IgD-negative memory B cell (primary cell): ENCODE results near the gene HABP4. TPM values are rescaled to one million over a fixed set of nuclear protein-coding genes. Genes with fewer than 3 reads are reported as not detected.

Experiments used
- H3K27ac Mint-ChIP-seq, 3 donors: one replicate each; pipeline ENCODE4 v1.8.0; 2020 to 2022; ENCODE audit warnings: mild to moderate bottlenecking in 3 of 3, mixed read lengths in 3 of 3, moderate library complexity in 1 of 3
- H3K27me3 Mint-ChIP-seq: one replicate; pipeline ENCODE4 v1.8.0; 2021; ENCODE audit warnings: mixed read lengths
- H3K36me3 Mint-ChIP-seq: one replicate; pipeline ENCODE4 v1.8.0; 2020; ENCODE audit warnings: mild to moderate bottlenecking, mixed read lengths
- H3K4me1 Mint-ChIP-seq, 3 donors: one replicate each; pipeline ENCODE4 v1.8.0; 2020 to 2022; ENCODE audit warnings: mixed read lengths in 3 of 3, mild to moderate bottlenecking in 1 of 3
- H3K4me3 Mint-ChIP-seq, 4 donors: one replicate each; pipeline ENCODE4 v1.8.0; 2020 to 2022; ENCODE audit warnings: mild to moderate bottlenecking in 4 of 4, mixed read lengths in 4 of 4, moderate library complexity in 3 of 4
- H3K9me3 Mint-ChIP-seq, 3 donors: one replicate each; pipeline ENCODE4 v1.8.0; 2020 to 2021; ENCODE audit warnings: mixed read lengths in 3 of 3, mild to moderate bottlenecking in 1 of 3
- polyA plus RNA-seq: library from polyadenylated mRNA; unstranded; fragments of 300-500 nt; fragmentation: Illumina TruSeq; gene quantifications from one replicate; pipeline ENCODE4 v1.2.3, GENCODE V29; 2021

The HABP4 gene
- polyA plus RNA-seq, 1 donor from 2014 or later = 7.4 TPM

DNA sequence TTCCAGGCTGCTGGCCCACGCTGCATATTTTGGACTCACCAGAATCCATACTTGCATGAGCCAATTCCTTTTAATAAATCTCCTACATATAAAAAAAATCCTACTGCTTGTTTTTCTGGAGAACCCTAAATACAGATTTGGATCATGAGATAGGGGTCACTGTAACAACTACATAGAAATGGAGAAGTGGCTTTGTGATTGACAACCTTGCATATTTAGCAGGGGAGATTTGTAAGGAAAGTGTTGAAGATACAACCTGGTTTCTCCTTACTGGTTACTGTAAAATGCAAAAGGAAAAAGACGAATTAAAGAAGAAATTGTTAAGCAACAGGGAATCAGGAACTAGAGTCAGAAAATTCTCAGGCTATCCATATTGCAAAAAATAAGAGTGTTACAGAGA lies 74.8 kb downstream of the HABP4 start:
- H3K27me3 Mint-ChIP-seq = no peaks in the 10 kb centered on the region
- no peak overlapping the region for H3K27ac Mint-ChIP-seq
- peaks cover 18% of the 10 kb centered on the region for H3K36me3 Mint-ChIP-seq
- no peak overlapping the region for H3K4me3 Mint-ChIP-seq
- H3K9me3 Mint-ChIP-seq = peaks cover 0 to 1% (median 0%) of the 10 kb centered on the region in 3 donors
- H3K4me1 Mint-ChIP-seq = no peaks in the 10 kb centered on the region

DNA sequence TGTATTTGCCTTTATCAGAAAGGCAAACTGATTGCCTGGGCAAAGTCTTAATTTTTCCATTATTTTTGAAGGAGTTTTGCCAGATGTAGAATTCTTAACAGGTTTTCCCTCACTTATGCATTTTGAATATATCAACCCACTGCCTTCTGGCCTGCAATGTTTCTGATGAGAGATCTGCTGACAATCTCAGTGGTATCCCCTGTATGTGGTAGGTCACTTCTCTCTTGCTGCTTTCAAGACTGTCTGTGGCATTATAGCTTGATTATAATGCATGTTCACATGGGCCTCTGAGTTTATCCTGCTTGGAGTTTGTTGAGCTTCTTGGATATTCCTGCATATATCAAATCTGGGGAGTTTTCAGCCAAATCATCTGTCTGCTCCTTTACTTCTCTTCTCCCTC lies 82.2 kb downstream of the HABP4 start:
- H3K27ac Mint-ChIP-seq = no peak overlapping the region
- H3K9me3 Mint-ChIP-seq = peaks cover 0 to 4% (median 4%) of the 10 kb centered on the region in 3 donors
- H3K27me3 Mint-ChIP-seq = peaks cover 2% of the 10 kb centered on the region
- H3K4me3 Mint-ChIP-seq = no peak overlapping the region
- H3K36me3 Mint-ChIP-seq = peaks cover 19% of the 10 kb centered on the region
- H3K4me1 Mint-ChIP-seq = peaks cover 0 to 2% (median 0%) of the 10 kb centered on the region in 3 donors

DNA sequence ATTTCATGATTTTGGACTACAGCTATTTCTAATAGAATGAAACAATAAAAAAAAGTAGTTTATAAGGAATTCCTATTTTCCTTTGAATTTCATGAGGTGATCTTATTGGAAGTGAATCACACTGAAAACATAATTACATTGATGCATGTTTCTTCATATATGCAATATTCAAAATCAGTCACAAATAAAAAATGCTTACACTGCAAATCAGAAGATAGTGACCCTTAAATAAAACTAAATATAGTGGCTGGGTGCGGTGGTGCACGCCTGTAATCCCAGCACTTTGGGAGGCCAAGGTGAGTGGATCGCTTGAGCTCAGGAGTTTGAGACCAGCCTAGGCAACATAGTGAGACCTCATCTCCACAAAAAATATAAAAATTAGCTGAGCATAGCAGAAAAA lies 90.1 kb downstream of the HABP4 start:
- no peaks in the 10 kb centered on the region for H3K4me1 Mint-ChIP-seq
- peaks cover 3% of the 10 kb centered on the region for H3K36me3 Mint-ChIP-seq
- H3K9me3 Mint-ChIP-seq = no peaks in the 10 kb centered on the region
- peaks cover 2% of the 10 kb centered on the region for H3K27me3 Mint-ChIP-seq
- H3K4me3 Mint-ChIP-seq = no peak overlapping the region
- H3K27ac Mint-ChIP-seq = no peak overlapping the region

Other genes with a start within 250 kb of the HABP4 start
- not detected for gene HSD17B3, start 148.0 kb upstream of the HABP4 start, polyA plus RNA-seq
- 11.0 TPM for gene SLC35D2, start 66.5 kb upstream of the HABP4 start, polyA plus RNA-seq
- gene ZNF367, start 31.8 kb upstream of the HABP4 start, polyA plus RNA-seq = 0.21 TPM
- gene CDC14B, start 169.7 kb downstream of the HABP4 start, polyA plus RNA-seq = 8.3 TPM
- 9.6 TPM for gene PRXL2C, start 205.1 kb downstream of the HABP4 start, polyA plus RNA-seq